ENCODE data around the gene C1orf159. TPM values are rescaled to one million over a fixed set of nuclear protein-coding genes. Genes with fewer than 3 reads are reported as not detected.

Gene C1orf159
- total and polyA plus RNA-seq, 9 of the 15 experiments (the other 6 are each of a cell fraction or from before 2014, with no cell fraction given) = 0.28 to 54.9 (median 10.6) TPM

- TF ChIP-seq, protein P1, sequence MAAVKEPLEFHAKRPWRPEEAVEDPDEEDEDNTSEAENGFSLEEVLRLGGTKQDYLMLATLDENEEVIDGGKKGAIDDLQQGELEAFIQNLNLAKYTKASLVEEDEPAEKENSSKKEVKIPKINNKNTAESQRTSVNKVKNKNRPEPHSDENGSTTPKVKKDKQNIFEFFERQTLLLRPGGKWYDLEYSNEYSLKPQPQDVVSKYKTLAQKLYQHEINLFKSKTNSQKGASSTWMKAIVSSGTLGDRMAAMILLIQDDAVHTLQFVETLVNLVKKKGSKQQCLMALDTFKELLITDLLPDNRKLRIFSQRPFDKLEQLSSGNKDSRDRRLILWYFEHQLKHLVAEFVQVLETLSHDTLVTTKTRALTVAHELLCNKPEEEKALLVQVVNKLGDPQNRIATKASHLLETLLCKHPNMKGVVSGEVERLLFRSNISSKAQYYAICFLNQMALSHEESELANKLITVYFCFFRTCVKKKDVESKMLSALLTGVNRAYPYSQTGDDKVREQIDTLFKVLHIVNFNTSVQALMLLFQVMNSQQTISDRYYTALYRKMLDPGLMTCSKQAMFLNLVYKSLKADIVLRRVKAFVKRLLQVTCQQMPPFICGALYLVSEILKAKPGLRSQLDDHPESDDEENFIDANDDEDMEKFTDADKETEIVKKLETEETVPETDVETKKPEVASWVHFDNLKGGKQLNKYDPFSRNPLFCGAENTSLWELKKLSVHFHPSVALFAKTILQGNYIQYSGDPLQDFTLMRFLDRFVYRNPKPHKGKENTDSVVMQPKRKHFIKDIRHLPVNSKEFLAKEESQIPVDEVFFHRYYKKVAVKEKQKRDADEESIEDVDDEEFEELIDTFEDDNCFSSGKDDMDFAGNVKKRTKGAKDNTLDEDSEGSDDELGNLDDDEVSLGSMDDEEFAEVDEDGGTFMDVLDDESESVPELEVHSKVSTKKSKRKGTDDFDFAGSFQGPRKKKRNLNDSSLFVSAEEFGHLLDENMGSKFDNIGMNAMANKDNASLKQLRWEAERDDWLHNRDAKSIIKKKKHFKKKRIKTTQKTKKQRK (IDR thresholded peaks at IDR 0.05; ENCODE audit: borderline replicate concordance, low read depth, low read length) = no peak
- TF ChIP-seq ZNF785 (CRISPR knock-in tag; IDR thresholded peaks at IDR 0.05) (no peak), FOXO4 (CRISPR knock-in tag; IDR thresholded peaks at IDR 0.05) (no peak), ZFX (CRISPR knock-in tag; IDR thresholded peaks at IDR 0.05) (no peak), NRF1 (conservative IDR thresholded peaks at IDR 0.05 in 1 of 2, IDR thresholded peaks at IDR 0.05 in 1 of 2) (no peak), ZNF696 (CRISPR knock-in tag; conservative IDR thresholded peaks at IDR 0.05) (no peak), TRIM24 (IDR thresholded peaks at IDR 0.05) (no peak)
- TF ChIP-seq, protein P2, sequence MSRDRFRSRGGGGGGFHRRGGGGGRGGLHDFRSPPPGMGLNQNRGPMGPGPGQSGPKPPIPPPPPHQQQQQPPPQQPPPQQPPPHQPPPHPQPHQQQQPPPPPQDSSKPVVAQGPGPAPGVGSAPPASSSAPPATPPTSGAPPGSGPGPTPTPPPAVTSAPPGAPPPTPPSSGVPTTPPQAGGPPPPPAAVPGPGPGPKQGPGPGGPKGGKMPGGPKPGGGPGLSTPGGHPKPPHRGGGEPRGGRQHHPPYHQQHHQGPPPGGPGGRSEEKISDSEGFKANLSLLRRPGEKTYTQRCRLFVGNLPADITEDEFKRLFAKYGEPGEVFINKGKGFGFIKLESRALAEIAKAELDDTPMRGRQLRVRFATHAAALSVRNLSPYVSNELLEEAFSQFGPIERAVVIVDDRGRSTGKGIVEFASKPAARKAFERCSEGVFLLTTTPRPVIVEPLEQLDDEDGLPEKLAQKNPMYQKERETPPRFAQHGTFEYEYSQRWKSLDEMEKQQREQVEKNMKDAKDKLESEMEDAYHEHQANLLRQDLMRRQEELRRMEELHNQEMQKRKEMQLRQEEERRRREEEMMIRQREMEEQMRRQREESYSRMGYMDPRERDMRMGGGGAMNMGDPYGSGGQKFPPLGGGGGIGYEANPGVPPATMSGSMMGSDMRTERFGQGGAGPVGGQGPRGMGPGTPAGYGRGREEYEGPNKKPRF (IDR thresholded peaks at IDR 0.05; ENCODE audit: low read depth, low read length) = no peak
Measured at GRCh38 chr1:1046243-1046642, 69.6 kb downstream of the C1orf159 start (continued).
